NOMO-1 (cell line): ENCODE results near the gene SLC2A11.
"Not testable (repeated sequence)": the region's sequence is repeated elsewhere in the genome, so short reads cannot be mapped to it uniquely, and the experiment has no call there.

Experiments
- DNase-seq, 2 experiments: peaks; one replicate each; lab custom pipeline; 2025; ENCODE audit not compliant: unreplicated experiment in 2 of 2; lab: John Stamatoyannopoulos, UW

Gene SLC2A11

GRCh38 chr22:23888615-23889401, 31.1 kb downstream of the SLC2A11 start:
- DNase-seq = no peak

- no peak for DNase-seq
Measured at GRCh38 chr22:23889620-23890019, 31.9 kb downstream of the SLC2A11 start.

- DNase-seq = no peak
Measured at GRCh38 chr22:23891726-23892125, 34.1 kb downstream of the SLC2A11 start.

GRCh38 chr22:23892130-23892529, 34.5 kb downstream of the SLC2A11 start:
- no peak for DNase-seq

- no peak for DNase-seq
Measured at GRCh38 chr22:23892706-23893105, 35.0 kb downstream of the SLC2A11 start.

- no peak for DNase-seq
Measured at GRCh38 chr22:23893121-23893944, 35.7 kb downstream of the SLC2A11 start.

- DNase-seq = peak; percentile 95 to 96
Measured at GRCh38 chr22:23893945-23894709, 36.5 kb downstream of the SLC2A11 start, which contains the start of gene MIF. Gene MIF, plus strand, starts transcription at chr22:23894383. Its CDS starts 92 bp downstream, at chr22:23894475.

GRCh38 chr22:23894710-23895598, 37.3 kb downstream of the SLC2A11 start:
- DNase-seq = peak; percentile 63 to 79

GRCh38 chr22:23895599-23896144, 38.0 kb downstream of the SLC2A11 start:
- DNase-seq = no peak

- DNase-seq = no peak
Measured at GRCh38 chr22:23896166-23896522, 38.5 kb downstream of the SLC2A11 start.

- no peak for DNase-seq
Measured at GRCh38 chr22:23896523-23897186, 39.0 kb downstream of the SLC2A11 start.

- no peak for DNase-seq
Measured at GRCh38 chr22:23897320-23897719, 39.6 kb downstream of the SLC2A11 start.

GRCh38 chr22:23898006-23898974, 40.6 kb downstream of the SLC2A11 start:
- DNase-seq = peak in 1 of 2 experiments; percentile 8

GRCh38 chr22:23899042-23899745, 41.5 kb downstream of the SLC2A11 start:
- DNase-seq = no peak

GRCh38 chr22:23900227-23900626, 42.6 kb downstream of the SLC2A11 start:
- not testable (repeated sequence) for DNase-seq

GRCh38 chr22:23901600-23901999, 43.9 kb downstream of the SLC2A11 start:
- no peak for DNase-seq

GRCh38 chr22:23903328-23903971, 45.8 kb downstream of the SLC2A11 start:
- DNase-seq = no peak
